ENCODE results near the gene UBE2M. TPM values are rescaled to one million over a fixed set of nuclear protein-coding genes. Genes with fewer than 3 reads are reported as not detected.
A peak's percentile ranks its signal among the peaks of the same experiment; 100 is the strongest.
"Not testable (repeated sequence)": the region's sequence is repeated elsewhere in the genome, so short reads cannot be mapped to it uniquely, and the experiment has no call there.

Gene UBE2M
- total RNA-seq, 1 donor from 2014 or later = 60.8 TPM

DNA sequence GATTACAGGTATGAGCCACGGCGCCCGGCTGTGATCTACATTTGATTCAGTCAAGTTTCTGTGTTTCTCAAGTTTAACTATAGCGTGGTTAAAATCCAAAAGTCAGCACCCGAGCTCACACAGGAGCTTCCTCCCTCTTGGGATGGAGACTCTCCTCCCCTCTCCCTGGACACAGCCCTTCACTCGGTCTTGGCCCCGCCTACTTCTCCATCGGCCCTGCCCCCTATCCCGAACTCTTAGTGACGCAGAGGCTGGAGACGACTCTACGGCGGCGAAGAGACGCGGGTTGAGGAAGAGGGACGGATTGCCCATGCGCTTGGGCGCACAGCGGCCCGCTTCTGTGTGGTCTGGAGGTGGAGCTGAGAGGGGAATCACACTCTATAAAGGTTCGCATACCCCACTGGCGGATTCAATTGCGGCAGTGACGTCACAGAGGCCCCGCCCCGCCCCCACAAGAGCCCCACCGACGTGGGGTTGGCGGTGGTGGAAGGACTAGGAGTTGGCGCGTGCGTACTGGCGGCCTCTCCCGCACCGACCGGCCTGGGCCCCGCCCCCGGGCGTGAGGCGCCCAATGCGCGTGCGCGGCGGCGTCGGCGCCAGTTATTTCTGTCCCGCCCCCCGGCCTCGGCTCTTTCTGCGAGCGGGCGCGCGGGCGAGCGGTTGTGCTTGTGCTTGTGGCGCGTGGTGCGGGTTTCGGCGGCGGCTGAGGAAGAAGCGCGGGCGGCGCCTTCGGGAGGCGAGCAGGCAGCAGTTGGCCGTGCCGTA is 14.4 kb downstream of the UBE2M start, which contains the start of gene TRIM28:
TRIM28 (plus strand) TSS at position 239 of the 765 bp plus-strand sequence. CDS start 694 bp downstream, outside the sequence.
- DNase-seq (ENCODE audit: extremely low read depth, low read depth, low spot score) = peak; percentile 88

DNA sequence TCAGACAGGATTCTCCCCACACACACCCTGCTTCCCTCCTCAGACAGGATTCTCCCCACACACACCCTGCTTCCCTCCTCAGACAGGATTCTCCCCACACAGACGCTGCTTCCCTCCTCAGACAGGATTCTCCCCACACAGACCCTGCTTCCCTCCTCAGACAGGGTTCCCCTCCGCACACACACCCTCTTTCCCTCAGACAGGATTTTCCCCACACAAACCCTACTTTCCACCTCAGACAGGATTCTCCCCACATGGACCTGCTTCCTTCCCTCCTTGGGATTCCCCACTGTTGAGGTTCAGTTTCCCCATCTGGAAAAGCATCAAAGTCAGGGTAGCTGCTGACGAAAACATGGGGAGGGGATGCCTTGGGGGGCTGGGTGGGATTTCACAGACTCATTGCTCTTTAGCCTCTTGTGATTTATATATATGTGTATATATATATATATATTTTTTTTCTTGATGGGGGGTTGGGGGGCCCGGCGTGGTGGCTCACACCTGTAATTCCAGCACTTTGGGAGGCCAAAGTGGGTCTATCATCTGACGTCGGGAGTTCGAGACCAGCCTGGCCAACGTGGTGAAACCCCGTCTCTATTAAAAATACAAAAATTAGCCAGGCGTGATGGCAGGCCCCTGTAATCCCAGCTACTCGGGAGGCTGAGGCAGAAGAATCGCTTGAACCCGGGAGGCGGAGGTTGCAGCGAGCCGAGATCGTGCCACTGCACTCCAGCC is 15.6 kb downstream of the UBE2M start:
- not testable (repeated sequence) for DNase-seq (ENCODE audit: extremely low read depth, low read depth, low spot score)

DNA sequence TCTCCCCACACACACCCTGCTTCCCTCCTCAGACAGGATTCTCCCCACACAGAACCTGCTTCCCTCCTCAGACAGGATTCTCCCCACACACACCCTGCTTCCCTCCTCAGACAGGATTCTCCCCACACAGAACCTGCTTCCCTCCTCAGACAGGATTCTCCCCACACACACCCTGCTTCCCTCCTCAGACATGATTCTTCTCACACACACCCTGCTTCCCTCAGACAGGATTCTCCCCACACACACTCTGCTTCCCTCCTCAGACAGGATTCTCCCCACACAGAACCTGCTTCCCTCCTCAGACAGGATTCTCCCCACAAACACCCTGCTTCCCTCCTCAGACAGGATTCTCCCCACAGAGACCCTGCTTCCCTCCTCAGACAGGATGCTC is 19.2 kb downstream of the UBE2M start:
- not testable (repeated sequence) for DNase-seq (ENCODE audit: extremely low read depth, low read depth, low spot score)

DNA sequence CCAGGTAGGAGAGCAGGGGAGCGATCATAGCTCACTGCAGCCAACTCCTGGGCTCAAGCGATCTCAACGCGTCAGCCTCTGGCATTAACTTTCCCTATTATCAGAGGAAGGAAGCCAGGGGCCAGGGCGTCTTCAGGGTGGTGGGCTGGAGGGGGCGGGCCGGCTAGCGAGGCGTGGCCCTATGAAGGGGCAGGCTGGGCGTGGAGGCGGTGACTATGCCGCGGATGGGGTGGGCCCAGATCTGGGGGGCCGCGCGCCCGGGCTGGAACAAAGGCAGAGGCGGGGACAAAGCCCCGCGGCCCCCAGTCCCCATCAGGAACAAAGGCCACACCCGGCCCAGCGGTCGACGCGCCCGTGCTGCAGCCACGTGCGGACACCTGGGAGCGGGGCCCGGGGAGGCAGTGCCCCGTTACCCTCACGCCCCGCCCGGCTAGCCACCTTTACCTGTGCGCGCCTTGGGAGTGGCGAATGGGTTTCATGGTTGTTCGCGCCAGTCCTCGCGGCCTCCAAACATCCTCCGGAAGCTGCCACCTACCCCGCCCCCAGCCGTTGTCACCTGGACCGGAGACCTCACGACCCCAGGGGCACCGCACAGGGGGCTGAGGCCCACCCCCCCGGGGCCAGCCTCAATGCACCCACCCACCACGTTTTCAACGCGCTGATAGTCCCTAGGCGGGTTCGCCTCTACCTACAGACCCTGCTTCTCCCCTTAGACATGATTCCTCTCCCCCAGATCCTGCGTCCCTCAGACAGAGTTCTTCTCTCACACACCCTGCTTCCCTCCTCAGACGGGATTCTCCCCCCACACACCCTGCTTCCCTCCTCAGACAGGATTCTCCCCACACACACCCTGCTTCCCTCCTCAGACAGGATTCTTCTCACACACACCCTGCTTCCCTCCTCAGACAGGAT is 19.9 kb downstream of the UBE2M start:
- DNase-seq (ENCODE audit: extremely low read depth, low read depth, low spot score) = no peak

DNA sequence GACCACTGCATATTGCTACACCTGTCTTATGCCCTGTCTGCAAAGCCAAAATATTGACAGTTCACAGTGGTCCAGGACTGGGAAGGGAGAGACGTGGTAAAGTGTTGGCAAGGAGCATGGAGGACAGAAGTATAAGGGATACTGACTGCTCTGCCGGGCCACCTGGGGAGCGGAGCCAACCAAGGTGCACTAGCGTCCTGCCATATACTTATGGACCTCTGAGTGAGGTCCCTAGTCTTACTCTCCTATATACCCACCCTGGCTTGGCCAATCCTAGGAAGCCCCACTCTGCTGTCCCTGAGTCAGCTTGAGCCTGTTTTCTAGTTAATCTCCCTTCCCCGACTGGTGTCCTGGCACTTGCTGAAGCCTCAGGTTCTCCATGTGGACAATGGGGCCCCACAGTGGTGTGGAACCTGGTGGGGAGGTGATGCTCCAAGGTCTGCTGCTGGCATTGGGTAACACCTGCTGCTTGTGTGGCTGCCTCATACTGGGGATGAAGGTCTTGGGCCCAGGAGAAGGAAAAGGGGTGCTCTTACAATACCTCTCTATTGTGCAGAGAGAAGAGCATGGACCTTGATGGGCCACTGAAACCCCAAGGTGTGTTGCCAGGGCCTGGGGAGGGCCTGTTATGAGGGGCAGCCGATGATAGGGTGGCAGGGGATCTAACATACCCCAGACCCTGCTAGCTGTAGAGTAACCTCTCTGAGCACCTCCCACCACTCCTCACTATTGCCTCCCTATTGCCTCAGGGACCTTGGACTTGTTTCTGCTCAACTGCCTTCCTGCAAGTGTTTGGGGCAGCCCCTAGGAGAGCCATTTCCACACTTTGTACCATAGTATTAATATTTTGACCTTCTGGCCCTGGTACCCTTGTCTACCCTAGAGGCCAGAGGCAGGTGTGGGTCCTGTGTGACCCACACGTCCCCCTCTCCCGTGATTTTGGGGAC is 21.3 kb downstream of the UBE2M start:
- no peak for DNase-seq (ENCODE audit: extremely low read depth, low read depth, low spot score)

DNA sequence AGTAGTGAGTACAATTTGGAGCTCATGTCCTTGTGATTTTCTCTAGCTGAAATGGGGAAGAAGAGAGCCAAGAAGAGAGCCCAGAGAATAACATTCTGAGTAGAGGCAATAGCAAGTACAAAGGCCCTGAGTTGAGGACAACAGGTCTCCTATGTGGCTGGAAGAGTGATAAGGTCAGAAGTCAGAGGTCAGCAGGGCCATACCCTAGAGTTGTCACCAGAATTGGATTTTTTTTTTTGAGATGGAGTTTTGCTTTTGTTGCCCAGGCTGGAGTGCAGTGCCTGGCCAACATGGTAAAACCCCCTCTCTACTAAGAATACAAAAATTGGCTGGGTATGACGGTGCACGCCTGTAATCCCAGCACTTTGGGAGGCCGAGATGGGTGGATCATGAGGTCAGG is 22.6 kb downstream of the UBE2M start:
- no peak for DNase-seq (ENCODE audit: extremely low read depth, low read depth, low spot score)

DNA sequence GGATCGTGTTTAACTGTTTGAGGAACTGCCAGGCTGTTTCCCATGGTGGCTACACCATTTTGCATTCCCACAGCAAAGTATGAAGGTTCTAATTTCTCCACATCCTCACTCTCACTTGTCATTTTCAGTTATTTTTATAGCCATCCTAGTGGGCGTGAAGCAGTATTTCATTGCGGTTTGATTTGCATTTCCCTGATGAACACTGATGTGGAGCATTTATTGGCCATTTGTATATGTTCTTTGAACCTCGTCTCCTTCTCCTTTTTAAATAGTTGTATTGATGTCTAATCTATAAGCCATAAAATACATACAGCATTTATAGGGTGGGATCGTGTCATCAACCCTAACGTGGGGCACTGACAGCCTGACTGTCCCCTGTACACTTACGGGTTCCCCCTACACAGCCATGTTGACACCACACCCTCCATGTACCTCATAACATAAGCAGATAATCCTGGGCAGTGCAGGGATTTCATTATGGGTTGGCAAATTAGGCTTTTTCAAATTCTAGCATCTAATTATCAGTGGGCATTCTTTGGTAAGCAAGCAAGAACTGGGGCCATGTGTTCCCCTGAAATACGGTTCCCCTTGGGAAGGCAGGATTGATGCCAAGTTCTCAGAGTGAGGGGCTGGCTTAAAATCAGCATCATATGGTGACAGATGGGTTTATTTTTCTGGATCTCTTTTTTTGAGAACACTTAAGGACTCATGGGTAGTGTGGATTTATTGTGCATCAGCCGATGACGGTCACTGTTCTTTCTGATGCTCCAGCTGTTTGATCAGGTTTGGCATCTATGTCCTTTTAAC is 27.2 kb downstream of the UBE2M start:
- DNase-seq (ENCODE audit: extremely low read depth, low read depth, low spot score) = no peak

DNA sequence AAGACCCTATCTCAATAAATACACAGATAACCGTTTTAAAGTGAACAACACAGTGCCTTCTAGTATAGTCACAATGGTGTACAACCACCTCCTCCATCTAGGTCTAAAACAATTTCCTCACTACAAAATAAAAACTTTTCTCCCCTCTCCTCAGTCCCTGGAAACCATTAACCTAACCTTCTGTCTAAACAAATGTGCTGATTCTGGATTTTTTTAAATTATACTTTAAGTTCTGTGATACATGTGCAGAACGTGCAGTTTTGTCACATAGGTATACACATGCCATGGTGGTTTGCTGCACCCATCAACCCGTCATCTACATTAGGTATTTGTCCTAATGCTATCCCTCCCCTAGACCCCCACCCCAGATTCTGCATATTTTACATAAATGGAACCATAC is 29.0 kb downstream of the UBE2M start:
- no peak for DNase-seq (ENCODE audit: extremely low read depth, low read depth, low spot score)

DNA sequence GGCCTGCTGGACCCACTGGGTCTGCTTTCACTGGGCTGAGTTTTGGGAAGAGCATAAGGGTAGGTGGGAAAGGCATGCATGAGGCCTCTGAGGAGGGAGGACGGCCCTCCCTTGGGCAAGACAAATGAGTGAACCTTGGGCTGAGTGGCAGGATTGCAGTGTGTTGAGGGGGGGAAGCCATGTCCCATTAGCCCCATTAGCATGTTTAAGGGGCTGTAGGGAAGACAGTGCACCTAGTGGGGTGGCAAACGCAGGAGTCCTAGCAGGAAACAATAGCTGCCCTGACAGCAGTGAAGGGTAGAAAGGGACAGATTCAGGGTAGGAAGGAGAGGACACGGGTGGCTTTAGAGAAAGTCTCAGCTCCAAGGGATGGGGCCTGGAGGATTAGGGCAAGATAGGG is 35.7 kb downstream of the UBE2M start:
- DNase-seq (ENCODE audit: extremely low read depth, low read depth, low spot score) = no peak

DNA sequence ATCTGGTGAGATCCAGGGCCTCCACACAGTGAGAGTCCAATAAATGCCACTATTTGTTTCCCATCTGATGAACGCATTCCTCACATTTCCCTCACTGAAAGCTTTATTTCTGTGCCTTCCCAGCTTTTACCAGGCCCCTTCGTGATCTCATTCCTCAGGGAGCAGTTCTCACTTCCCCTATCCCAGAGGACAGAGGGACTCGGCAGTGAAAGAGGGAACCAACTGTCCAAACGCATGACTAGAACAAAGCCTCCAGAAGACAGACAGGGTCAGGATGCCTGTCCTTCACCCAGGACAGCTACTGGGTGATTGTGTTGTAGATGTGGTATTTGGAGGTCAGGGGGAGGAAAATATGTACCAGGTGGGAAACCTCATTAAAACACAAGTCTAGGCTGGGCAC is 36.8 kb downstream of the UBE2M start:
- no peak for DNase-seq (ENCODE audit: extremely low read depth, low read depth, low spot score)

DNA sequence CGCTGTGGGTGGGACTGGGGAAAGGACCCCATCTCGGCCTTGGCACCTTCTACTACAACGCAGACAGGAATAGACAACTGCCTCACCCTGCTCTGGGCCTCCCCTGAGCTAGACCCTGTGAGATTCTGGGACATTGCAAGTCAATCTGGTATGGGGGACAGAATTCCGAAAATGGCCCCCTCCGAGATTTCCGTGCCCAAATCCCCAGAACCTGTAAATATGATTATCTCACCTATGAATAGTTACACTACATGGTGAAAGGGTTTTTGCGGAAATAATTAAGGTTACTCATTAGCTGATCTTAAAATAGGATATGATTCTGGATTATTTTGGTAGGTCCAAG is 38.2 kb downstream of the UBE2M start:
- DNase-seq (ENCODE audit: extremely low read depth, low read depth, low spot score) = no peak

DNA sequence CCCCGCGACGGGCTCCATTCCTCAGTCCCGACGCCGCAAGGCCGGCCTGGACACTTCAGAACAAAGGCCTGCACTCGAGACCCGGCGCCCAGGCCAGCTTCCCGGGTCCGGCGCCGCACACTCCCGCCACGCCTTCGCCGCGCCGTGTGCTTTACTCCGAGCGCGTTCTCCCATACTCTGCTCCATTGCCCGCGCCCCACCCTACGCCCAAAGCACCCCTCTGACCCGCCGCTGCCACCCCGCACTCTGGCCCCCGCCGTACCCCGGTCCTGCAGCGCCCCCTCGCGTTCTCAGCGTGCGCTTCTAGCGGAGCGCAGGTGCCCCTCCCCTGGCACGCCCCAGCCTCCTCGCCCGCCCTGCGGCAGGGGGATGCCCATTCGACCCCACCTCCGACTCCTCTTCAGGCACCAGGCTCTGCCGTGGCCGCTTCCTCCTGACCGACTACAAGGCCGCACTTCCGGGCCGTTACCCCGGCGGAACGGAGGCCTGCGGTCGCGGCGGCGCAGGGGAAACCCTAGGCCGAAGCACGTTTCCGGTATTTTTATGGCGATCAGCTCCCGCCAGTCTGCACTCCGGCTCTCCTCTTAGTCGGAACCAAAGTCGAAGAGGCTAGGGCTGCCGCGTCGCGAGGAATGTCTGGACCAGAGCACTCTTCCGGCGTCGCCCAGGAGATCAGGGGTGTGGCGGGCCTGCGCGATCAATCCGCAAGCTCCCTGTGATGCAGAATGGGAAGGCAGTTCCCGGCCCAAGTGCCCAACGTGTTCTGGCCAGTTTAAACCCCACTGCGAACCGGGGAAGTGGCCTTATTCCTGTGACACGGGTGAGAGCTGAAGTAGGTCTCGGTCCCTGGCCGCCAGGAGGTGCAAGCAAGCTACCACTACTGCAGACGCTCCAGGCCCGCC is 38.8 kb downstream of the UBE2M start, which contains the start of gene ZBTB45:
ZBTB45 (minus strand) TSS at position 456 of the 902 bp plus-strand sequence. CDS start 2,137 bp downstream, outside the sequence.
- DNase-seq (ENCODE audit: extremely low read depth, low read depth, low spot score) = peak; percentile 70

DNA sequence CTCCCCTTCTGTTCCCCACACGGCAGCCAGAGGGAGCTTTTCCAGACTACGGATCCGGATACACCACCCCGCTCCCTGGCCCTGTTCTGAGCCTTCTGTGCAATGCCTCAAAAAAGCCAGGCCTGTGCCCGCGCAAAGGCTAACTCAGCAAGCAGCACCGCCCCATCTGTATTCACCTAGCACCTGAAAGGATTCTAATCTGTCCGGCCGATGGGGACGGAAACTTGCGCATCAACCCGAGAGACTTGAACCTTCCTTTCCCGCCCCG is 39.4 kb downstream of the UBE2M start:
- DNase-seq (ENCODE audit: extremely low read depth, low read depth, low spot score) = no peak

DNA sequence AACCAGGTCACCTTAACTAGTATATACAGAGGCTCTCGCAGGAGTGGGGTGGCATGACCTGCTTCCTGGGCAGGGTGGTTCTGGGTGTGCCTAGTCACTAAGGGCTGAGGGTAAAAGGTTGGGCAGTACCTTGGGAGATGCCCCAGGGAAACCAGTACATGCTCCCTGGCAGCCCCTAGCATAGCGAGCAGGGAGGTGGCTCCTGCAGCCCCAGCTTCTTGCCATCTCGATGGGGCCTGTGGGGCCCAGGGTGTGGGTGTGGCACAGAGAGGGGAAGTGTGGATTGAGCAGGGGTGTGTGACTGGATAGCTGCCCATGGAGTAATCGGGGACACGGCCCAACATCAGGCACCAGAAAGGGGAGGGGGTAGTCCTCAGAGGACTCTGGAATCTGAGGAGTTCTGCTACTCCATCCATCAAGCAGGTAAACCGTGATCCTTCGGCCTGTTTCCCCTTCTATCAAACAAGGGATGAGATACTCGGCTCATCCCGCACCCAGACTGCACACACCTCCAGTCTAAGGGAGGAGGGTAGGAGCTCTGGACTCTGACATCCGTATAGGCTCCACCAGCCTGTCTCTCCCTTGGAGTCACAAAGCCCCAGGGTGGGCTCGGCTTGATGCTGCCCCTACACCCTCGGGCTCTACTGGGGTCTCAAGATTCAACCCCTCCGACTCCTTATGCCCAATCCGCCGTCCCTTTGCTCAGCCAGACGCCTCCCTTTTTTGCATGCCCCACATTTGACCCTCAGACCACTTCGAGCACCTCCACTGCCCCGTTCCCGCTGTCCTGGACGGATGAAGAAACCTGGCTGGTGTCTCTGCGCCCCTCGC is 39.9 kb downstream of the UBE2M start:
- DNase-seq (ENCODE audit: extremely low read depth, low read depth, low spot score) = no peak

DNA sequence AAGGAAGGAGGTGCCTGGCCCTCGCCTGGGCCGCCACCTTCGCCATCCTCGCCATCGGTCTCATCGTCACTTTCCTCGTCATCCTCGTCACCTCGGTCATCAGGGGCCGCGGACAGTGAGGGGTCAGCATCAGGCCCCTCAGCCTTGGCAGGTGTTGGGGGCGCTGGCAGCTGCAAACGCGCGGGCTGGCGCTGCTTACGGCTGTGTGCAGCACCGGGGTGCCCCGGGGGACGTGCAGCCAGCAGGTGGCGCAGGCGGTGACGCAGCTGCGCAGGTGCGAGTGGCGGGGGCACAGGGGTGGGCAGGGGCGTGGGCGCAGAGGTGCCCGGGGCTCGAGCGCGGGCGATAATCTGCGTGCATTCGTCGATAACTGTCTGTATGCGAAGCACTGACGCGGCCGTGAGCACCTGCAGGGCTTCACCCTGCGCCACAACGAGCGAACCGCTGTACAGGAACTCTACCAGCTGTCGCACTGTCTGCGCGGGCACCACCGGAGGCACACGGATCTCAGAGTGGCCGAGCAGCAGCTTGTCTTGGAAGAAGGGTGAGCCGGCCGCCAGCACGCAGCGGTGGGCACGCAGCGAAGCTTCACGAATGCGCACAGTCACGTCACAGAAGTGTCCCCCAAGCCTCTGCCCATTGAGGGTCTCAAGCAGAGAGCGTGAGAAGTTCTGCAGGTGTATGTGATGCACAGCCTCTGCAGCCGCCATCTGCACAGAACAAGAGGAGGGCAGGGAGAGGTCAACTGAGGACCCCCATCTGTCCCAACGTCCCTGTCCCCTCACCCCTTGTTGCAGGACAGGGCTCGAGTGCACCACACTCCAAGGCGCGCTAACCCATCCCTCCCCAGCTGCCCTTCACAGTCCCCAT is 41.2 kb downstream of the UBE2M start:
- no peak for DNase-seq (ENCODE audit: extremely low read depth, low read depth, low spot score)

DNA sequence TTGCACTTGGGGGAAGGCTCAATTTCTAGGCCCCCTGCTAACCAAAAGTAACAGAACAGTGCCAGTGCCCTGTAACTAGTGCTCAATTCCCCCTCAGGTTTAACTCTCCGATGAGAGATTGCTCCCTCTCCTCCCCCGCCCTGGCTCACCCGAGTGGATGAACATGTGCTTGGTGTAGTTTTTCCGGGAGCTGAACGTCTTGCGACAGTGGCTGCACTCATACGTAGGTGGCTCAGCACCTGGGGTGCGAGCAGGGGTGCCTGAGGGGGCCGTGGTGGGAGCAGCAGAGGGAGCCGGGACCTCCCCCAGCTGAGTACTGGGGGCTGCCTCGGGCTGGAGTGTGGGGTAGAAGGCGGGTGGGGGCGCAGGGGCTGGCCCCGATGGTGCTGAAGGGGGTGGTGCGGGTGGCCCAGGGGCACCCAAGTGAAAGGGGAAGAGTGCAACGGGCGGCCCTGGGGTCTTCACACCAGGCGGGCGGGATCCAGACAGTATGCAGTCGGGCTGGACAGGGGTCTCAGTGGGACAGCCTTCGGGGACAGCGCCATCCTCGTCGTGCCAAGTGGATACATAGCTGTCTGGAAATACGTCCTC is 42.1 kb downstream of the UBE2M start:
- DNase-seq (ENCODE audit: extremely low read depth, low read depth, low spot score) = no peak

All from glomerular endothelial cell (primary cell).